Activated T-helper 1 cell treated with Interleukin-2 at 50 U/mL for 16 hours (primary cell): ENCODE data around the gene MCM9.

Experiments used
- DNase-seq: peaks from one replicate; pipeline ENCODE4 v3.0.0-alpha.2; 2020; ENCODE audit warnings: low read depth

Gene MCM9

GRCh38 chr6:118934461-118935330, at the start of gene MCM9:
Gene MCM9 (minus strand): TSS chr6:118935159. CDS start chr6:118931723, 3,436 bp downstream.
- peak; percentile 85 for DNase-seq

GRCh38 chr6:118984342-118984741, 49.4 kb upstream of the MCM9 start:
- no peak for DNase-seq

GRCh38 chr6:118982575-118982911, 47.6 kb upstream of the MCM9 start:
- no peak for DNase-seq

- no peak for DNase-seq
These were observed 47.1 kb upstream of the MCM9 start for GRCh38 chr6:118981884-118982574.

GRCh38 chr6:118980063-118980462, 45.1 kb upstream of the MCM9 start:
- no peak for DNase-seq

GRCh38 chr6:118974790-118975189, 39.8 kb upstream of the MCM9 start:
- no peak for DNase-seq

GRCh38 chr6:118971682-118972081, 36.7 kb upstream of the MCM9 start:
- DNase-seq, result no peak

- no peak for DNase-seq
These were observed 35.9 kb upstream of the MCM9 start for GRCh38 chr6:118970866-118971265.

GRCh38 chr6:118968416-118968815, 33.5 kb upstream of the MCM9 start:
- DNase-seq, result no peak

- no peak for DNase-seq
These were observed 32.3 kb upstream of the MCM9 start for GRCh38 chr6:118967239-118967638.

- no peak for DNase-seq
These were observed 30.9 kb upstream of the MCM9 start for GRCh38 chr6:118965843-118966370.

- no peak for DNase-seq
These were observed 30.4 kb upstream of the MCM9 start for GRCh38 chr6:118965371-118965770.

- DNase-seq, result no peak
These were observed 28.0 kb upstream of the MCM9 start for GRCh38 chr6:118963003-118963402.

- DNase-seq, result no peak
These were observed 24.9 kb upstream of the MCM9 start for GRCh38 chr6:118959903-118960302.

GRCh38 chr6:118953391-118953790, 18.4 kb upstream of the MCM9 start:
- DNase-seq, result no peak

GRCh38 chr6:118952683-118953082, 17.7 kb upstream of the MCM9 start:
- DNase-seq, result no peak

- no peak for DNase-seq
These were observed 10.3 kb upstream of the MCM9 start for GRCh38 chr6:118945217-118945616.

GRCh38 chr6:118940770-118941169, 5.8 kb upstream of the MCM9 start:
- no peak for DNase-seq

- DNase-seq, result no peak
These were observed 4.7 kb upstream of the MCM9 start for GRCh38 chr6:118939683-118940082.

- DNase-seq, result no peak
These were observed 1.2 kb upstream of the MCM9 start for GRCh38 chr6:118935978-118936703.

- no peak for DNase-seq
These were observed 341 bp upstream of the MCM9 start for GRCh38 chr6:118935331-118935668.

GRCh38 chr6:118933855-118934460, 1.0 kb downstream of the MCM9 start:
- DNase-seq, result no peak
